HG03521 (cell line): ENCODE data around the gene SLC44A2.

Experiments used
- ATAC-seq: cut with Tn5 transposase; IDR thresholded peaks from one replicate; pipeline ENCODE4 v1.9.1; 2021; ENCODE audit warnings: mild to moderate bottlenecking, moderate library complexity; ENCODE audit not compliant: unreplicated experiment

The SLC44A2 gene

GRCh38 chr19:10625003-10625761 is at the start of gene SLC44A2:
SLC44A2 (plus strand) TSS chr19:10625553; CDS start chr19:10625634, 81 bp downstream.
- ATAC-seq: no peak

GRCh38 chr19:10577951-10578350 is 47.4 kb upstream of the SLC44A2 start:
- ATAC-seq: no peak

- ATAC-seq: no peak
Observed at GRCh38 chr19:10580979-10581631, 44.2 kb upstream of the SLC44A2 start.

GRCh38 chr19:10582091-10582490 is 43.3 kb upstream of the SLC44A2 start:
- no peak for ATAC-seq

- no peak for ATAC-seq
Observed at GRCh38 chr19:10583036-10583776, 42.1 kb upstream of the SLC44A2 start.

- no peak for ATAC-seq
Observed at GRCh38 chr19:10586396-10586795, 39.0 kb upstream of the SLC44A2 start.

GRCh38 chr19:10587022-10587838 is 38.1 kb upstream of the SLC44A2 start, which contains the start of gene AP1M2:
AP1M2 (minus strand) TSS chr19:10587312; CDS start chr19:10587231, 81 bp downstream.
- no peak for ATAC-seq

- ATAC-seq: no peak
Observed at GRCh38 chr19:10587839-10588150, 37.6 kb upstream of the SLC44A2 start.

- ATAC-seq: no peak
Observed at GRCh38 chr19:10593148-10593547, 32.2 kb upstream of the SLC44A2 start.

- no peak for ATAC-seq
Observed at GRCh38 chr19:10593820-10594637, 31.3 kb upstream of the SLC44A2 start.

GRCh38 chr19:10600149-10600548 is 25.2 kb upstream of the SLC44A2 start:
- no peak for ATAC-seq

- ATAC-seq: no peak
Observed at GRCh38 chr19:10601999-10602329, 23.4 kb upstream of the SLC44A2 start.

- peak; percentile 64 for ATAC-seq
Observed at GRCh38 chr19:10602330-10603083, 22.8 kb upstream of the SLC44A2 start.

GRCh38 chr19:10603084-10603872 is 22.1 kb upstream of the SLC44A2 start:
- no peak for ATAC-seq

- ATAC-seq: no peak
Observed at GRCh38 chr19:10603873-10604459, 21.4 kb upstream of the SLC44A2 start.

- ATAC-seq: no peak
Observed at GRCh38 chr19:10604460-10604980, 20.8 kb upstream of the SLC44A2 start.

- ATAC-seq: no peak
Observed at GRCh38 chr19:10611907-10612306, 13.4 kb upstream of the SLC44A2 start.

- no peak for ATAC-seq
Observed at GRCh38 chr19:10612499-10613119, 12.7 kb upstream of the SLC44A2 start.
